ENCODE measurements around the gene USP26.
"Not testable (repeated sequence)": the region's sequence is repeated elsewhere in the genome, so short reads cannot be mapped to it uniquely, and the experiment has no call there.

Gene USP26

GRCh38 chrX:133097031-133097430 lies at the start of gene USP26:
TSS of gene USP26 (minus strand) at chrX:133097109. CDS start at chrX:133028220, 68,889 bp downstream.
- TF ChIP-seq CTCF (IDR thresholded peaks at IDR 0.05; ENCODE audit: low read depth, low read length), result no peak

GRCh38 chrX:133134282-133134681 lies 37.4 kb upstream of the USP26 start:
- TF ChIP-seq CTCF (IDR thresholded peaks at IDR 0.05; ENCODE audit: low read depth, low read length), result no peak
- no peak overlapping the region for H3K4me3 ChIP-seq (ENCODE audit: low read depth, low read length)

More at GRCh38 chrX:133097031-133097430, at the start of gene USP26:
- no peak within 1 kb of the TSS for H3K4me3 ChIP-seq (ENCODE audit: low read depth, low read length)

GRCh38 chrX:133120406-133120805 lies 23.5 kb upstream of the USP26 start:
- TF ChIP-seq CTCF (IDR thresholded peaks at IDR 0.05; ENCODE audit: low read depth, low read length), result no peak
- no peak overlapping the region for H3K4me3 ChIP-seq (ENCODE audit: low read depth, low read length)

- H3K4me3 ChIP-seq (ENCODE audit: low read depth, low read length), result no peak overlapping the region
- no peak for TF ChIP-seq CTCF (IDR thresholded peaks at IDR 0.05; ENCODE audit: low read depth, low read length)
Measured at GRCh38 chrX:133094098-133094731, 2.7 kb downstream of the USP26 start.

- TF ChIP-seq CTCF (IDR thresholded peaks at IDR 0.05; ENCODE audit: low read depth, low read length), result no peak
- no peak overlapping the region for H3K4me3 ChIP-seq (ENCODE audit: low read depth, low read length)
Measured at GRCh38 chrX:133090236-133090809, 6.6 kb downstream of the USP26 start.

- no peak overlapping the region for H3K4me3 ChIP-seq (ENCODE audit: low read depth, low read length)
- no peak for TF ChIP-seq CTCF (IDR thresholded peaks at IDR 0.05; ENCODE audit: low read depth, low read length)
Measured at GRCh38 chrX:133089411-133089810, 7.5 kb downstream of the USP26 start.

GRCh38 chrX:133085785-133086184 lies 11.1 kb downstream of the USP26 start:
- H3K4me3 ChIP-seq (ENCODE audit: low read depth, low read length), result no peak overlapping the region
- TF ChIP-seq CTCF (IDR thresholded peaks at IDR 0.05; ENCODE audit: low read depth, low read length), result no peak

- not testable (repeated sequence) for H3K4me3 ChIP-seq (ENCODE audit: low read depth, low read length)
Measured at GRCh38 chrX:133085056-133085455, 11.9 kb downstream of the USP26 start.

All from WI38 (cell line).